Measurements from ENCODE around the gene NR5A2. TPM values are rescaled to one million over a fixed set of nuclear protein-coding genes. Genes with fewer than 3 reads are reported as not detected.
A peak's percentile ranks its signal among the peaks of the same experiment; 100 is the strongest.

NR5A2 gene
- total RNA-seq, 4 donors from 2014 or later: 3.8 to 9.0 (median 4.5) TPM

- Histone ChIP-seq H3K4me1 (no peaks in the 10 kb centered on the region), H3K4me3 (no peak overlapping the region), H3K36me3 (no peaks in the 10 kb centered on the region), H3K27me3 (no peaks in the 10 kb centered on the region), H3K9me3 (no peaks in the 10 kb centered on the region), H3K27ac (no peak overlapping the region)
- 85 to 90% methylated on average over 5 of the region's 5 CpGs for WGBS, 2 donors
- TF ChIP-seq EP300 (IDR thresholded peaks at IDR 0.05) (no peak), POLR2A (IDR thresholded peaks at IDR 0.05) (no peak), CTCF (IDR thresholded peaks at IDR 0.05) (no peak)
- DNase-seq (ENCODE audit: low spot score in 2 of 2): no peak
These were observed 147.2 kb downstream of the NR5A2 start for GRCh38 chr1:200174525-200175295.

DNA sequence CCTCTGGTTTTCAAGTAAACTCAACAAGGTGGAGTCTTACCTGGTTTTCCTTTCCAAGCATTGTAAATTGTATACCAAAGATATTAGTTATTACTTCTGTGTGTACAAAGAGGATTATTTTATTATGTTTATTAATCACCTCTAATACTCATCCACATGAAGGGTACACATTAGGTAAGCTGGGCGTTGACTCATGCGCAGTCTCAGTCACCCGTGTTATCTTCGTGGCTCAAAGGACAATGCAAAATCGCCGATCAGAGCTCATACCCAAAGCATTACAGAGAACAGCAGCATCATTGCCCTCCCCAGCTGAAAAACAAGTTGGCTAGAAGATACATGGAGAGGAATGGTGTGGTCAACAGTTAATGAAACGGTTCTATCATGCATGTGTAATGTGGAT, 148.7 kb downstream of the NR5A2 start:
- 75 to 78% methylated on average over 7 of the region's 7 CpGs for WGBS, 2 donors
- Histone ChIP-seq H3K27me3 (no peaks in the 10 kb centered on the region), H3K27ac (no peak overlapping the region), H3K9me3 (no peaks in the 10 kb centered on the region), H3K4me3 (no peak overlapping the region), H3K36me3 (no peaks in the 10 kb centered on the region), H3K4me1 (no peaks in the 10 kb centered on the region)
- no peak for TF ChIP-seq EP300 (IDR thresholded peaks at IDR 0.05)
- no peak for TF ChIP-seq POLR2A (IDR thresholded peaks at IDR 0.05)
- no peak for TF ChIP-seq CTCF (IDR thresholded peaks at IDR 0.05)
- DNase-seq (ENCODE audit: low spot score in 2 of 2): no peak

DNA sequence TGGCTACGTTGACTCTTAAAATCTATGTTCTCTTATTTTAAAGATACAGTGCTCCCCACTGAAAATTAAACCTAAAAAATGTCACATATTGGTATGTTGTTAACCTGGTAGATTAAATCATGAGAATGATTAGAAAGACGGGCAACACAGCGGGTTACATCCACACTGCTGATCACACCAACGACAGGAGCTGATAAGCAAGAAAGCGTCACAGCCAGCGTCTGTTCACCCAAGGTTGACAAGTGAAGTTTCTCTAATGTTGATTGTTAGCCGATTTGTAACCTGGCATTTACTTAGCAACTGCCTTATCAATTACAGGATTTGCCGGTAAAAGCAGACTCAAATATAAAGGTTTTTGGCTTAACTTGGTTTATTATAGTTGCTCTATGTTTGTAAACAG, 149.3 kb downstream of the NR5A2 start:
- no peak overlapping the region for H3K27ac ChIP-seq
- no peaks in the 10 kb centered on the region for H3K36me3 ChIP-seq
- no peaks in the 10 kb centered on the region for H3K27me3 ChIP-seq
- 81 to 87% methylated on average over 8 of the region's 8 CpGs for WGBS, 2 donors
- TF ChIP-seq EP300 (IDR thresholded peaks at IDR 0.05): no peak
- TF ChIP-seq POLR2A (IDR thresholded peaks at IDR 0.05): no peak
- no peak for DNase-seq (ENCODE audit: low spot score in 2 of 2)
- H3K4me3 ChIP-seq: no peak overlapping the region
- no peaks in the 10 kb centered on the region for H3K9me3 ChIP-seq
- no peaks in the 10 kb centered on the region for H3K4me1 ChIP-seq

- no peaks in the 10 kb centered on the region for H3K27me3 ChIP-seq
- H3K9me3 ChIP-seq: no peaks in the 10 kb centered on the region
These were observed 150.8 kb downstream of the NR5A2 start for GRCh38 chr1:200178340-200178739.

DNA sequence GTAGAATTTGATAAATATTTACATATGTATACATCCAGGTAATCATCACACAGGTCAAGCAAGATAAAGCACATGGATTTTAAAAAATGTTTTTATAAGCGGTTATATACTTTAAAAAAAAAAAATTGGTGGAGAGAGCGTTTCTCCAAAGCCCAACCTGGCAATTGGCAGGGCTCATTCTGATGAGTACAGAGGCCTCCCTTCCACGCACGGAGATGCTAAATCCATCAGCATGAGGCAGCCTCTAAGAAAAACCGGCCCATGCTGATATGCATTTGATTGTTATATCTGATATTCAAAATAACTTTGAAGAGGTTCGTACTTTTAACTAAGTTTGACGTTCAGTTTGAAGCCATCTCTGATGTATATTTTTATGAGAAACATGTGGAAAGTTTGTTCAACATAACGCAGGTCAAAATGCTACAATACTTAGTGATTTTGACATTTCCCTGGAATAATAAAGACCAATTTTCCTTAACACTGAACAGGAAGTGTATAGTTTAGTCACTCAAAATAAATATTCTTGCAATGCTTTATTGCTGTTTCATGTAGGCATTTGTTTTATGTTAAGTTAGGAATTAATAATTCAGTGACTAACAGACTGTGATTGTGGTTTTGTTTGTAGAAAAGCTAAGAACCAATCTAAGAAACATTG, 151.7 kb downstream of the NR5A2 start:
- no peaks in the 10 kb centered on the region for H3K27me3 ChIP-seq
- H3K4me3 ChIP-seq: no peak overlapping the region
- TF ChIP-seq POLR2A (IDR thresholded peaks at IDR 0.05) (no peak), EP300 (IDR thresholded peaks at IDR 0.05) (no peak), CTCF (IDR thresholded peaks at IDR 0.05) (no peak)
- H3K4me1 ChIP-seq: no peaks in the 10 kb centered on the region
- no peak for DNase-seq (ENCODE audit: low spot score in 2 of 2)
- H3K9me3 ChIP-seq: no peaks in the 10 kb centered on the region
- WGBS, 2 donors: 58 to 60% methylated on average over 8 of the region's 8 CpGs
- no peak overlapping the region for H3K27ac ChIP-seq
- H3K36me3 ChIP-seq: no peaks in the 10 kb centered on the region

More at GRCh38 chr1:200178340-200178739, 150.8 kb downstream of the NR5A2 start:
- 58 to 62% methylated on average over 2 of the region's 2 CpGs for WGBS, 2 donors
- DNase-seq (ENCODE audit: low spot score in 2 of 2): no peak
- no peak for TF ChIP-seq CTCF (IDR thresholded peaks at IDR 0.05)
- TF ChIP-seq EP300 (IDR thresholded peaks at IDR 0.05): peak in 1 of 2 donors; percentile 47
- H3K4me1 ChIP-seq: no peaks in the 10 kb centered on the region
- no peak overlapping the region for H3K27ac ChIP-seq
- H3K36me3 ChIP-seq: no peaks in the 10 kb centered on the region
- no peak overlapping the region for H3K4me3 ChIP-seq
